Non-pigmented ciliary epithelial cell (primary cell): ENCODE results near the gene XYLT2.
"Not testable (repeated sequence)": the region's sequence is repeated elsewhere in the genome, so short reads cannot be mapped to it uniquely, and the experiment has no call there.

Source experiments
- DNase-seq: peaks from one replicate; pipeline ENCODE4 v3.0.0-alpha.2; 2010; ENCODE audit warnings: low read depth

The XYLT2 gene

DNA sequence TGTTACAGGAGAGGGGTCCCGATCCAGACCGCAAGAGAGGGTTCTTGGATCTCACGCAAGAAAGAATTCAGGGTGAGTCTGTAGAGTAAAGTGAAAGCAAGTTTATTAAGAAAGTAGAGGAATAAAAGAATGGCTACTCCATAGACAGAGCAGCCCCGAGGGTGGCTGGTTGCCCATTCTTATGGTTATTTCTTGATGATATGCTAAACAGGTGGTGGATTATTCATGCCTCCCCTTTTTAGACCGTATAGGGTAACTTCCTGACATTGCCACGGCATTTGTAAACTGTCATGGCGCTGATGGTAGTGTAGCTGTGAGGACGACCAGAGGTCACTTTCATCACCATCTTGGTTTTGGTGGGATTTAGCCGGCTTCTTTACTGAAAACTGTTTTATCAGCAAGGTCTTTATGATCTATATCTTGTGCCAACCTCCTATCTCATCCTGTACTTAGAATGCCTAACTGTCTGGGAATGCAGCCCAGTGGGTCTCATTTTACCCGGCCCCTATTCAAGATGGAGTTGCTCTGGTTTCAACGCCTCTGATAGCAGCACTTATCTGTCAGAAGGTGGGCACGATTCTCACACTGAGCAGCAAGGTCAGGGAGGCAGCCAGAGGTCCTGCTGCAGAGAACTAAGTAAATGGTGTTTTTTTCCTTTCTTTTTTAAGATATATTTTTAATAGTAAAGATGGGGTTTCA is 26.5 kb upstream of the XYLT2 start:
- DNase-seq, result no peak

GRCh38 chr17:50322271-50322670 is 23.7 kb upstream of the XYLT2 start:
- DNase-seq, result no peak

DNA sequence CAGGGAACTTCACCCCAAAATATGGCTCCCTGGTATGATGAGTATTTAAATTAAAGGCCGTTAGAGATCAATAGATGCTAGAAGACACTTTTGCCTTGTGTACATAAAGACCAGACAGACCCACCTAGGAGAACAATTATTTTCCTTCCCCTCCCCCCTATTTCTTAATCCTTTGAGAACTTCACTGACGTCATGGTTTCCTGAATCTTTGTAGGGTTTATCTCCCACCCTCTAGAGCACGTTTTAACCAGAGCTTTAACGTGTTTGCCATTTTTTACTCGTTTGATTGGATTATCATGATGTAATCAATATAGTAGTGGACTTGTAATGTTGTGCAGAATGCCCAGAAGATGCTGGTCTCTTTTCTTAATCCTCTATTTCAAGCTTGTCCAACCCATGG is 22.9 kb upstream of the XYLT2 start:
- DNase-seq, result no peak

GRCh38 chr17:50325906-50326305 is 20.0 kb upstream of the XYLT2 start:
- DNase-seq, result no peak

DNA sequence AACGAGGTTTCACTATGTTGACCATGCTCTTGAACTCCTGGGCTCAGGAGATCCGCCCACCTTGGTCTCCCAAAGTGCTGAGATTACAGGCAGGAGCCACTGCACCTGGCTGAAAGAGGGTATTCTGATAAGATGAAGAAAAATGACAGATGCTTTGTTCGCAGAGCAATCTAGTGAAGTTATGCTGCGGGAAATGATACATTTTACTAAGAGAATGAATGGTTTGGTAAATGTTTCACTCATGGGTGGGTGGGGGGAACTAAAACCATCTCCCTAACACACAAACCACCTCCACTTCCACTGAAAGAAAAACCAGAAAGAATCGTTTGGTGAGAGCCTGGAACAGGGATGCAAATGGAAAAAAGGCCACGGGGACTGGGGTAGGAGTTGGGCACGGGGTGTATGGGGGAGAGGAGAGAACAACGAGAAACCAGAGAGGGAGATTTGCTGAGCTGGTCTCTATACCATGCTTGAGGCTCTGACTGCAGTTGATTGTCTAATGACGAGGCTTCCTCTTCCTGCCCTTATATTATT is 19.0 kb upstream of the XYLT2 start:
- DNase-seq, result no peak

DNA sequence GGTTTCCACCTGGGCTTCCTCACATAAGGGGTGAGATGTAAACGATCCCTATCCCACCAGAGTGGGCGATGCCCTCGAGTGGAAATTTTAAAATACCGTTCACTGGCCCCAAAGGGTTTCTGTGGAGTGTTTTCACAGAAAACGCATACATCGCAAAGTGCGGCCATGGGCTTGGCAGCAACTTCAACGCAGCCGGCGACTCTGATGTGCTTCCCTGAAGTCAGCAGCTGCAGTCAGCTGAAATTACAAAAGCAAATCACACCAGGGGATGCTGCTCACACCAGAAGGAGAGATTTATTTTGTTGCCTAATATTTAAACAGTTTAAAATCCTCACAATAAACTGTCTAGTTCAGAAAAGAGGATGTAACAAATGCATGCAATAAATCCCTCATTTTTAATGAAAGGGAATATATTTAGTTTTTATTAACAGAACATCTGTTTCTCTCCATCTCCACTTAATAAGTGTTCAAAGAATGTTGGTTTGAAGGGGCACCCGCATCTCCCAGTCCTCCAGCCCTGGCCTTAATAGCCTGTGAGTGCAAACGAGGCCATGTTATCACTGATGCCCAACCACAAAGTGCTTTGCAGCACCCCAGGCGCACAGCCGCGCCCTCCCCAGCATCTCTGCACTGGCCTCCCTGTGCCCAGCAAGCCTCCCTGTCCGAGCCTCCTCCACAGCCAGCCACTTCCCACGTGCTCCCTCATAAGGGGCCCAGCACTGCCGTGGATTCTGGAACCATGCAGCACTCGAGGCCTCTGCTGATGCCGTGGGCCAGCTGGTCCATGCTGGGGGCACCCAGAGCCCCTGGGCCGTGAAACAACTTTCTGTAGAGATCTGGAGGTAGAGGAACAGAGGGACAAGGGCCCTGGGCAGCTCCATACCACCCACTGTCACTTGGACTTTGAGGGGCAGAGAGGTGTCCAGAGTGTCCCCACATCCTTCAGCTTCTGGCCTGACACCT is 17.3 kb upstream of the XYLT2 start:
- DNase-seq, result no peak

DNA sequence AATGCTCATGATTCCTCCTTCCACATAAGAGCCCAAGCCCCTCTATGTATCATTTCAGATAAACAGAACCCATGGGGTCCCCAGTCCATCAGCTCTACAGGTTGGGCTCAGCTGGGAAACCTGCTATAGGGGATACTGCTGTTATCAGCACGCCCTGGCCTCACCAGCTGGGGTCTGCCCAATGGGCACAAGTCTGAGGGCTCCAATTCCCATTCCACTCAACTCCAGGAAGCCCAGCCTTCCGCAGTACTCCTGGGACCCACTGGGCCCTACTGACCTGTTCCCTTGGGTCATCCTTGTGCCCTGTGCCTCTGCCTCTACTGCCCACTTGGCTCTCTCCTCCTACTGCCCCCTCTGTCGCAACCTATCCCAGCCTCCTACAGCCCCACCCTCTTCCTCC is 16.2 kb upstream of the XYLT2 start:
- DNase-seq, result no peak

- DNase-seq, result no peak
These were observed 15.7 kb upstream of the XYLT2 start for GRCh38 chr17:50330151-50330775.

- peak; percentile 45 for DNase-seq
These were observed 14.7 kb upstream of the XYLT2 start for GRCh38 chr17:50331085-50331791.

- no peak for DNase-seq
These were observed 13.7 kb upstream of the XYLT2 start for GRCh38 chr17:50332196-50332595.

DNA sequence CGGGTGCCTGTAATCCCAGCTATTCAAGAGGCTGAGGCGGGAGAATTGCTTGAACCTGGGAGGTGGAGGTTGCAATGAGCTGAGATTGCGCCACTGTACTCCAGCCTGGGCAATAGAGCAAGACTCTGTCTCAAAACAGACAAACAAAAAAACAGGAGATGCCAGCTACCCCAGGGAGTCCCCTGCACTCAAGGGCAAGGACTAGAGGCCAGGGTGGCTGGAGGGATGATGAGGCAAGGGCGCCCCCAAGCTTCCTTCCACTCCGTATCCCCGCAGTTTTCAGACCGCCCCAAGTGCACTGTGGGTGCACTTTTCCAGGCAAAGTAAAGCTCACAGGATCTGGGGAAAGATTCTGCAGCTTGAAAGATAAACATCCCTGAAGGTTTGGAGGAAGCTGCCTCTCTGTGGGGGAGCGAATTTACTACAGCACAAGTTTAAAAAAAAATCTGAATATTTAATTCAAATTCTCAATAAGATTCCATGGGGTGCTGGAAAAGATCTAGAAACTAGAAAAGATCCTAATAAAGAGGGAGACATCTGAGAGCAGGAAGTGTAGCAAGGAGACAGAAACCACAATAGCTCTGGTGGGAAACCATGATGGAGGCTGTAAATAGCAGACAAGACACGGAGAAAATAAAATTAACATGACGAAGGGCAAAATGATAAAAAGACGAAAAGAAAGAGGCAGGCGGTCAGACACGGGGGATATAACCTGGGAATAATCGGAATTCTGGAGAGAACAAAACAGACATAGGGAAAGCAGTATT is 12.5 kb upstream of the XYLT2 start:
- DNase-seq, result not testable (repeated sequence)

GRCh38 chr17:50337956-50338355 is 8.0 kb upstream of the XYLT2 start:
- no peak for DNase-seq

DNA sequence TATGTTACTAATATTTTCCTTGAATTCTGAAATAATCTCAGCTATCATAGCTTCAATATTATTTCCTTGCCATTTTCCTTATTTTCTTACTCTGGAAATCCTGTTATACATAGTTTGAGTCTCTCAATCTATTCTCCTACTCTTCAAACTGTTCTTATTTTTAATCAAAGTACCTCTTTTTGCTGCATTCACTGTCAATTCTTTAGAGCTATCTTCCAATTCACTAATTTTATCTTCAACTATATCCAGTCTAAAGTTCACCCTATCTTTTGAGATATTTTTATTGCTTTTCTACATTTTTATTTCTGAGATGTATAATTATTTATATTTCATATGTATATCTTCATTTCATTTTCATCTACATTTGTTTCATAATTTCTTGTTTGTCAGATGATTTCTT is 7.3 kb upstream of the XYLT2 start:
- no peak for DNase-seq

DNA sequence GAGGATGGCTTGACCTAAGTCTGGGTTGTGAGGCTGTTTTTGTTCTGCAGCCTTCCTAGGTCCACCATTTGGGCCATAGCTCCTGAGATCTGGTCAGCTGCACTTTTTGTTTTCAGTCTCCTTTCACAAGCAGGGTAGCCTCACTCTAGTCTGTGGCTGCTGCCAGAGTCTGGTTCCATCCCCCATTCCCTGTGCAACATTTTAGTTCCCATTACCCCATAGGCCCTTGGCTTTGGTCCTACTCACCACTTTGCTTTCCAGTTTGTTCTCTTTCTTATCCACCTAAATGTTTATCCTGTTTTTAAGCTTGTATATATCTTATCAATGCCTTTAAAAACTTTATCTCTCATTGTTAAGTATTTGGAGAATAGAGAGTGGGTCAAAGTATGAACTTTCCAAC is 6.5 kb upstream of the XYLT2 start:
- no peak for DNase-seq

- DNase-seq, result no peak
These were observed 1.1 kb upstream of the XYLT2 start for GRCh38 chr17:50344731-50345365.

DNA sequence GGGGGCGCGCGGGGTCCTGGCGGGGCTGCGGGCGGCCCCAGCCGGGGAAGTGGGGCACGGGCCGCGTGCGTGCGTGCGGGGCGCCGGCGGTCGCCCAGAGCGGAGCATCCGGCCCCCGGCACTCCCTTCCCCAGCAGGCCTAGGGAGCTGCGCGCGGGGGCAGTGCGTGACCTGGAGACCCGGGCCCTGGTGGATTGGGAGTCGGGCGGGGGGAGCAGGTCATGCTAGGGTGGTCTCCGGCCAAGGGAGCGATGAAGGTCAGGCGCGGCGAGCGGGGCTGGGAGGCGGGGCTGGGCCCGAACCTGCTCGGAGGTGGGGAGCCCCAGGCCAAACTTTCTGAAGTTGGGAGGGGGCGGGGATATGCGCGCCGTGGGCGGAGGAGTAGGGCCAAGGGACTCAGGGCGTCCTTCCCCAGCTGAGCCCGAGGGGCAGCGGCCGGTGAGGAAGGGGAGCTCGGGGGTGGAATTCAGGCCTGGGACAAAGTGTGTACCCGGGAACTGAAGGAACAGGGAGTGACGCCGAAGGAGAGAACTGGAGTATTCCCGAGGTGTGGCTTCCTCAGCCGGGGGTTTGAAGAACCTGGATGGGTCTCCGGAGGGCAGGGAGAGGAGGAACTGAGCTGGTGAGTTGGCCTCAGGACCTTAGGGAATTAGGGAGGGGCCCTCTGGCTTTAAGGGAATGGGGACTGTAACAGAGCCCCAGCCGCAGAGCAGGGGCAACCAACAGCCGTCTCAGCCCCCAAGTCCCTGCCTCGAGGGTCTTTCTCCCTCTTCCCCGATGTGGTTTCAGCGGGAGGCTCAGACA is 589 bp downstream of the XYLT2 start:
- no peak for DNase-seq

DNA sequence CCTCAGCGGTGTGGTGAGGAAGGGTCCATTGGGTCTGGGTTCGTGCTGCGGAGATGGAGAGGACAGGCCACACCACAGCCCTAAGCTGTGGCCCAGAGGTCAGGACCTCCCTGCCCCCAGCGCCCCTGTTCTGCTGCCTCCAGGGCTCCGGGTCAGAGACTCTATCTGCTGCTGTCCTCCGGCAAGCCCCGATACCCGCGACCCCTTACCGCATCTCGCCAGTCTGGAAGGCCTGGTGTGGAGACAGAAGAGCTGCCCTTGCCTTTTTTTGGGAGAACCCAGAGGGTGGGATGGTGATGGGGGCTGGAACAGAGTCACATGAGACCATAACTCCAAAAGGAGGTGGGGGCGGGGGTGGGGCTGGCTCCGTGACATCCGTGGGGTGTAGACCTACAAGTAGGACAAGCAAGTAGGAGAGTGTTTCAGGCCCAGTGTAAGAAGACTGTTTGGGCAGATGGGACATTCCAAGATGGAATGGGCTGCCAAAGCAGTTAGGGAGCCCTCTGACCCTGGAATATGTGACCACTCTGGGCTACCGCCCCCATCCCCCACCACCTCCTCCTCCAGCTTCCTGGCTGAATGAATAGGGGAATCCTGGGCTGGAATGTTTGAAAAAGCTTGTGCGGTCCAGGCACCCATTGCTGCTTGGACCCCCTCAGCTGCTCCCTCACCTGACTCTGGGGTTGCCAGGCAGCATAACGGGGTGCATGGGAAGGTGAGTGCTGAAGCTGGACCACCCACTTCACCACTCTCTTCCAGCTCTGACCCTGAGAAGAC is 1.4 kb downstream of the XYLT2 start:
- no peak for DNase-seq

GRCh38 chr17:50347894-50348291 is 2.0 kb downstream of the XYLT2 start:
- DNase-seq, result no peak
